GM12865 (cell line): ENCODE data around the gene FGL2.
"Not testable (repeated sequence)": the region's sequence is repeated elsewhere in the genome, so short reads cannot be mapped to it uniquely, and the experiment has no call there.

Experiments used
- DNase-seq: peaks from one replicate; pipeline ENCODE4 v3.0.0; 2010; ENCODE audit warnings: low read depth
- H3K4me3 ChIP-seq: 2 replicates; pipeline ENCODE4 v1.5.1; 2011; ENCODE audit warnings: mild to moderate bottlenecking, low read depth, low read length, control low read depth
- TF ChIP-seq, protein P1 (sequence below): IDR thresholded peaks from 2 replicates; pipeline ENCODE4 v1.5.1; 2011; ENCODE audit warnings: low read length, control low read depth, low read depth, inconsistent platforms; ENCODE audit not compliant: insufficient read depth; ENCODE audit errors: missing control alignments

FGL2 gene

DNA sequence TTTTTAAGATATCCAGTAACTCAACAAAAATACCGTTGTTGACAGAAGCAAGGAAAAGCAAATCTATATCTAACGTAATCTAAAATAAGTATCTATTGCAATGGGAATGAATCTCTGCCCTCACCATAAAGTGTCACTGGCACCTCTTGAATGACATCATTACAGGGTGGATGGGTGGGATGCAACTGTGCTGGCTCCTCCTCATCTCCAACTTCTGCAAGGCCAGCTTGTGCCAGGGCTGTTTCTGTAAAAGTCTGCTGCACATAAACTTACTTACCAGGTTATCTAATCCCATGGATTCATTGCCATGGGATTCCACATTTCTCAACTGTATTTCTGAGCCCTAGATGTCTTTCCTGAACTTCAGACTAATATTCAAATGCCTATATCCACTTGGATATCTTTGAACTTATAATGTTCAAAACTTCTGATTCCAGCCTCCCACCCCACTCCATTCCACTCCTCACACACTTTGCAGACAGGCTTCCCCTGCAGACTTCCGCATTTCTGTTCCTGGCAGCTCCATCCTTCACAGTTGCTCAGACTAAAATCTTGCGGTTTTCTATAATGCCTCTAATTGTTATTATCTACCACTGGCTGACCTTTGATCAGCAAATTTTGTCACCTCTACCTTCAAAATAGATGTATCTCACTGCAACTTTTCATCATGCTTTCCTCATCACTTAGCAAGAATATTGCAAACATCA is 10.7 kb downstream of the FGL2 start:
- no peak for DNase-seq
- TF ChIP-seq, protein P1, sequence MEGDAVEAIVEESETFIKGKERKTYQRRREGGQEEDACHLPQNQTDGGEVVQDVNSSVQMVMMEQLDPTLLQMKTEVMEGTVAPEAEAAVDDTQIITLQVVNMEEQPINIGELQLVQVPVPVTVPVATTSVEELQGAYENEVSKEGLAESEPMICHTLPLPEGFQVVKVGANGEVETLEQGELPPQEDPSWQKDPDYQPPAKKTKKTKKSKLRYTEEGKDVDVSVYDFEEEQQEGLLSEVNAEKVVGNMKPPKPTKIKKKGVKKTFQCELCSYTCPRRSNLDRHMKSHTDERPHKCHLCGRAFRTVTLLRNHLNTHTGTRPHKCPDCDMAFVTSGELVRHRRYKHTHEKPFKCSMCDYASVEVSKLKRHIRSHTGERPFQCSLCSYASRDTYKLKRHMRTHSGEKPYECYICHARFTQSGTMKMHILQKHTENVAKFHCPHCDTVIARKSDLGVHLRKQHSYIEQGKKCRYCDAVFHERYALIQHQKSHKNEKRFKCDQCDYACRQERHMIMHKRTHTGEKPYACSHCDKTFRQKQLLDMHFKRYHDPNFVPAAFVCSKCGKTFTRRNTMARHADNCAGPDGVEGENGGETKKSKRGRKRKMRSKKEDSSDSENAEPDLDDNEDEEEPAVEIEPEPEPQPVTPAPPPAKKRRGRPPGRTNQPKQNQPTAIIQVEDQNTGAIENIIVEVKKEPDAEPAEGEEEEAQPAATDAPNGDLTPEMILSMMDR = no peak
- no peak overlapping the region for H3K4me3 ChIP-seq

DNA sequence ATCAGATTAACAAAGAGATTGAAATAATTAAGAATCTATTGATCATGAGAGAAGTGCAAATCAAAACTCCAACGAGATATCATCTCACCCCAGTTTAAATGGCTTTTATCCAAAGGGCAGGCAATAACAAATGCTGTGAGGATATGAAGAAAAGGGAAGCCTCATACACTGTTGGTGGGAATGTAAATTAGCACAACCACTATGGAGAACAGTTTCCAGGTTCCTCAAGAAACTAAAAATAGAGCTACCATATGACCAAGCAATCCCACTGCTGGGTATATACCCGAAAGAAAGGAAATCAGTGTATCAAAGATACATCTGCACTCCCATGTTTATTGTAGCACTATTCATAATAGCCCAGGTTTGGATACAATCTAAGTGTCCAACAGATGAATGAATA is 13.8 kb downstream of the FGL2 start:
- no peak overlapping the region for H3K4me3 ChIP-seq
- TF ChIP-seq, protein P1 = no peak
- no peak for DNase-seq

DNA sequence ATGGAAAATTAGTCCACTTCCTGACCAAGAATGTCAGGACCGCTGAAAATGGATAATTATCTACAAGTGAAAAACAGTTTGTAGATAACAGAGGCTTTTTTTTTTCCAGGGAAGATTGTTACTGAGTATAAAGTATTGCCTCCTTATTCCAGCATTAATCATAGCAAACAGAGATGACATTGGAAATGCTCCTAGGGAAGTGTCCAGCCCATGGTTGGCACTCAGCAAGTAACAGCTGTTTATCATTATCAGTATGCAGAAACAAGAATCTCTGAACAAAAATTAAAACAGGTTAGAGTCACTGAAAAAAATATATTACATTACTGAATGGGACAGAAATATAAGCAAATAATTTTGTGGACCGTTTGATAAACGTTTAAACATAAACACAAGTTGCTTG is 14.6 kb downstream of the FGL2 start:
- TF ChIP-seq, protein P1 = no peak
- no peak overlapping the region for H3K4me3 ChIP-seq
- DNase-seq = no peak

DNA sequence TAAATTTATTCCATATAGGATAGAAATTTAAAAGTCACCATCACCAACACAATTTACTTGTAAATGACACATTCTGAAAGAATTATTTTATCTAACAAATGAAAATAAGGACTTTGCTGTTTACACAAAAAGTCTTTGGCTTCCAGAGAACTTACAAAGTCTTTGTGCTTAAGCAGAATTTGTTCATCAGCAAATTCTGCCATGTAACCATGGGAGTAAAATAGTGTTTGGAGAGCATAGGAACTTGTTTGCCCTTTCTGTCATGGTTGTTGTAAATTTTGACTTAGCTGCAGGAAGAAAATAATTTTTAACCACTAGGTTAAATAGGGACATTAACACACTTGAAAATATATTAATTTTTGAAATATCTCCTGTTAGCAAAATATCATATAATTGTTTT is 15.2 kb downstream of the FGL2 start:
- no peak overlapping the region for H3K4me3 ChIP-seq
- TF ChIP-seq, protein P1 = no peak
- DNase-seq = no peak

DNA sequence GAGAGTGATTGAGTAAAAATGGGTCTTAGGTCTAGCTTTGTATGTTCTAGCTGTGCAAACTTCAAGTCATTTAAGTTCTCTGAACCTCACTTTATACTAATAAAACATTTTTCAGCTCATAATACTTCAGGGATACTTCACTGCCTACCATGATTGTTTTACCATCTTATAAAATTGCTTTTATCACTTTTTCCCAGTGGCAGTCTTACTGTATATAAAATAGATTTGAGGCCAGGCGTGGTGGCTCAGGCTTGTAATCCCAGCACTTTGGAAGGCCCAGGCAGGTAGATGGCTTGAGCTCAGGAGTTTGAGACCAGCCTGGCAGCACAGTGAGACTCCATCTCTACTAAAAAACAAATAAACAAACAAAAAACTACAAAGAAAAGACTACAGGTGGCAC is 17.4 kb downstream of the FGL2 start:
- H3K4me3 ChIP-seq = no peak overlapping the region
- TF ChIP-seq, protein P1 = no peak
- no peak for DNase-seq

DNA sequence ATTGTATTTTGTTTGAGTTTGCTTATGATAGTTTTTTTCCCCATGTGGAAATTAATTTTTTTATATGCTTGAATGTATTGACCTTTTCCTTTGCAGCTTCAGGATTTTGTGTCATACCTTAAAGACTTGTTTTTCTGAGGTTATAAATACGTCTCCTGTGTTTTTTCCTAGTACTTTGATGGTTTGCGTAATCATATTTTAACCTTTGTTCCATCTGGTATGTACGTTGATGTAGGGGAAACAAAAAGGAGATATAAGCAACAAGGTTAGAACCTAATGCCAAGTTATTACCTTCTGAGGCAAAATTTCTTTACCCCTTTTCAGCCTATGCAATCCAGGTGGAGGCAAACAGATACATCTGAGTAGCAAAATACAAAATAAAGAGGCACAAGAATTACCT is 17.9 kb downstream of the FGL2 start:
- H3K4me3 ChIP-seq = no peak overlapping the region
- TF ChIP-seq, protein P1 = no peak
- no peak for DNase-seq

DNA sequence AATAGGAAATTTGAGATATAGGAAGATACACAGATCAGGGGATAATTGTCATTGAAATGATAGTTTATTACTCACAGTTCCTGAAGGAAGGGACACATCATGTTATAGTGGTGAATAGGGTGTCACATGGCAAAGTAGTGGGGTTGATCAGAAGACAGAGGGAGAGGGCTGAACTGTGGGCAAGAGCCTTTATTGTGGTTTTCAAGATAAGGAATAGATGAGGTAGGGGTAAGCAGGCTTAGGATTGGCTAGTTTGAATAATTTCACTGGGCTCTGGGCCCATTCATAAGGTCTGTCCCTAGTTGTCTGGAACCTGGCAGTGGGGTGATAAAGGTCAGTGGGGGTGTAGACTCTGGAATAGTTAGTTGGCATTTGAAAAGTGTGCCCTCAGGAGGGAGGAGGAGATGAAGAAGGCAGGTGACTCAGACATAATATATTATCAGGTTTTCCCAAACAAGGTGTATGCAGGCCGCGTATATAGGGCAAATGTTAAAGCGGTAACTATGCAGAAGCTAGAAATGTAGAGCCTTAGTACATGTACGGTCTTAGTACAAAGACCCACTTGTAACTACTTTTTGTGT is 18.5 kb downstream of the FGL2 start:
- no peak overlapping the region for H3K4me3 ChIP-seq
- DNase-seq = no peak
- TF ChIP-seq, protein P1 = no peak

DNA sequence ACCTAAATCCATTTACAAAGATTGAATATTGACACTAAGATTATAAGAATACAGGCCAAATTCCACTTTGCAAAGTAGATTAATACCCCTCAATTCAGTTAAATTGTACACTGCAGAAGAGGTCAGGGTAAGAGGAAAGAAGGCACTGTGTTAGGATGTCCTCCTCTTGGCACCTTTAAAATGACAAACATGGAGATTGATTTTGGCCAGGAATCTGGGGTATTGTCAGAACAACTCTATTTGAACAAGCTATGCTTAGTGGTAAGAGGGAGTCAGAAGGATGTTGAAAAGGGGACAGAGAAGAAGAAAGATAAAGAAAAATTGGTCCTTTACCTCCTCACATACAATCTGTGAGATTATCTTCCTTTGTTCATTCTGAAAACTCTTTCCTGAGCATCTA is 21.6 kb downstream of the FGL2 start:
- not testable (repeated sequence) for DNase-seq

DNA sequence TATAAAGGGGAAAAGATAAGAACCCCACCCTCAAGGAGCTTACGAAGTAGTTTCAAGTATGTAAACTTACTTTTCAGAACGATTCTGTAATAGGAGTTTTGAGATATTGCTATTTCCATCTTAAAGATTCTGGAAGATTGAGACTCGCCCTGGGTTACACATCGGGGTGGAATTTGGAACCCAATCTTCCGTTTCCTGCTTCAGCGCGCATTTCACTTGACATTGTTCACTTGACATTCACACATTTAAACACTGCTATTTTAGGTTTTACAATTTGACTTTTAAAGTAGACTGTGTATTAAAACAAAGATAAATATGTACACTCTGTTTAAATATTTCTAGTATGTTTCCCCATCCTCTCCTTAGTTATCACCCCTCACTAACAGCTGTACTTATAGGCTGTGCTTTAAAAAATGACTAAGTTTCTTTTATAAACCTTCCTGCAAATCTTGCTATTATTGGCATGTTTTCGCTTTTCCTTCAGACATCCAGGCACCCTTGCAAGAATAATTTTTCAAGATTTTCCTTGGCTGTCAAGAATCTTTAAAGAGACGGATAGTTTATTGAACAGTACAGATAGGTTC is 22.2 kb downstream of the FGL2 start:
- DNase-seq = not testable (repeated sequence)

More for the DNA sequence above, 21.6 kb downstream of the FGL2 start:
- not testable (repeated sequence) for H3K4me3 ChIP-seq

More for the DNA sequence above, 22.2 kb downstream of the FGL2 start:
- not testable (repeated sequence) for H3K4me3 ChIP-seq
